Measurements from ENCODE around the gene MAVS. TPM values are rescaled to one million over a fixed set of nuclear protein-coding genes. Genes with fewer than 3 reads are reported as not detected.

The MAVS gene
- total RNA-seq, 1 experiment from 2014 or later = 23.4 TPM

- Mint-ChIP-seq H3K36me3 (peaks cover 19% of the 10 kb centered on the region), H3K4me3 (no peak overlapping the region), H3K27ac (no peak overlapping the region), H3K4me1 (no peaks in the 10 kb centered on the region), H3K9me3 (no peaks in the 10 kb centered on the region), H3K27me3 (ENCODE audit: low read depth) (no peaks in the 10 kb centered on the region)
- TF ChIP-seq, protein P1, sequence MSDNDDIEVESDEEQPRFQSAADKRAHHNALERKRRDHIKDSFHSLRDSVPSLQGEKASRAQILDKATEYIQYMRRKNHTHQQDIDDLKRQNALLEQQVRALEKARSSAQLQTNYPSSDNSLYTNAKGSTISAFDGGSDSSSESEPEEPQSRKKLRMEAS (CRISPR knock-in tag; IDR thresholded peaks at IDR 0.05) = no peak
- TF ChIP-seq ZNF396 (CRISPR knock-in tag; IDR thresholded peaks at IDR 0.05; ENCODE audit: borderline replicate concordance) (no peak), CREB1 (CRISPR knock-in tag; IDR thresholded peaks at IDR 0.05) (no peak), PREB (CRISPR knock-in tag; IDR thresholded peaks at IDR 0.05; ENCODE audit: borderline replicate concordance) (no peak), ATF3 (CRISPR knock-in tag; conservative IDR thresholded peaks at IDR 0.05) (no peak), SMAD3 (CRISPR knock-in tag; IDR thresholded peaks at IDR 0.05; ENCODE audit: borderline replicate concordance) (no peak), PRDM15 (CRISPR knock-in tag; IDR thresholded peaks at IDR 0.05) (no peak), FOXP1 (CRISPR knock-in tag; IDR thresholded peaks at IDR 0.05; ENCODE audit: borderline replicate concordance) (no peak), AFF4 (CRISPR knock-in tag; IDR thresholded peaks at IDR 0.05; ENCODE audit: borderline replicate concordance) (no peak), TEAD4 (CRISPR knock-in tag; IDR thresholded peaks at IDR 0.05) (no peak), MYBL2 (CRISPR knock-in tag; IDR thresholded peaks at IDR 0.05) (no peak), NFATC4 (CRISPR knock-in tag; IDR thresholded peaks at IDR 0.05) (no peak)
- TF ChIP-seq, protein P2, sequence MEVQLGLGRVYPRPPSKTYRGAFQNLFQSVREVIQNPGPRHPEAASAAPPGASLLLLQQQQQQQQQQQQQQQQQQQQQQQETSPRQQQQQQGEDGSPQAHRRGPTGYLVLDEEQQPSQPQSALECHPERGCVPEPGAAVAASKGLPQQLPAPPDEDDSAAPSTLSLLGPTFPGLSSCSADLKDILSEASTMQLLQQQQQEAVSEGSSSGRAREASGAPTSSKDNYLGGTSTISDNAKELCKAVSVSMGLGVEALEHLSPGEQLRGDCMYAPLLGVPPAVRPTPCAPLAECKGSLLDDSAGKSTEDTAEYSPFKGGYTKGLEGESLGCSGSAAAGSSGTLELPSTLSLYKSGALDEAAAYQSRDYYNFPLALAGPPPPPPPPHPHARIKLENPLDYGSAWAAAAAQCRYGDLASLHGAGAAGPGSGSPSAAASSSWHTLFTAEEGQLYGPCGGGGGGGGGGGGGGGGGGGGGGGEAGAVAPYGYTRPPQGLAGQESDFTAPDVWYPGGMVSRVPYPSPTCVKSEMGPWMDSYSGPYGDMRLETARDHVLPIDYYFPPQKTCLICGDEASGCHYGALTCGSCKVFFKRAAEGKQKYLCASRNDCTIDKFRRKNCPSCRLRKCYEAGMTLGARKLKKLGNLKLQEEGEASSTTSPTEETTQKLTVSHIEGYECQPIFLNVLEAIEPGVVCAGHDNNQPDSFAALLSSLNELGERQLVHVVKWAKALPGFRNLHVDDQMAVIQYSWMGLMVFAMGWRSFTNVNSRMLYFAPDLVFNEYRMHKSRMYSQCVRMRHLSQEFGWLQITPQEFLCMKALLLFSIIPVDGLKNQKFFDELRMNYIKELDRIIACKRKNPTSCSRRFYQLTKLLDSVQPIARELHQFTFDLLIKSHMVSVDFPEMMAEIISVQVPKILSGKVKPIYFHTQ (CRISPR knock-in tag; IDR thresholded peaks at IDR 0.05) = no peak
- TF ChIP-seq, protein P3, sequence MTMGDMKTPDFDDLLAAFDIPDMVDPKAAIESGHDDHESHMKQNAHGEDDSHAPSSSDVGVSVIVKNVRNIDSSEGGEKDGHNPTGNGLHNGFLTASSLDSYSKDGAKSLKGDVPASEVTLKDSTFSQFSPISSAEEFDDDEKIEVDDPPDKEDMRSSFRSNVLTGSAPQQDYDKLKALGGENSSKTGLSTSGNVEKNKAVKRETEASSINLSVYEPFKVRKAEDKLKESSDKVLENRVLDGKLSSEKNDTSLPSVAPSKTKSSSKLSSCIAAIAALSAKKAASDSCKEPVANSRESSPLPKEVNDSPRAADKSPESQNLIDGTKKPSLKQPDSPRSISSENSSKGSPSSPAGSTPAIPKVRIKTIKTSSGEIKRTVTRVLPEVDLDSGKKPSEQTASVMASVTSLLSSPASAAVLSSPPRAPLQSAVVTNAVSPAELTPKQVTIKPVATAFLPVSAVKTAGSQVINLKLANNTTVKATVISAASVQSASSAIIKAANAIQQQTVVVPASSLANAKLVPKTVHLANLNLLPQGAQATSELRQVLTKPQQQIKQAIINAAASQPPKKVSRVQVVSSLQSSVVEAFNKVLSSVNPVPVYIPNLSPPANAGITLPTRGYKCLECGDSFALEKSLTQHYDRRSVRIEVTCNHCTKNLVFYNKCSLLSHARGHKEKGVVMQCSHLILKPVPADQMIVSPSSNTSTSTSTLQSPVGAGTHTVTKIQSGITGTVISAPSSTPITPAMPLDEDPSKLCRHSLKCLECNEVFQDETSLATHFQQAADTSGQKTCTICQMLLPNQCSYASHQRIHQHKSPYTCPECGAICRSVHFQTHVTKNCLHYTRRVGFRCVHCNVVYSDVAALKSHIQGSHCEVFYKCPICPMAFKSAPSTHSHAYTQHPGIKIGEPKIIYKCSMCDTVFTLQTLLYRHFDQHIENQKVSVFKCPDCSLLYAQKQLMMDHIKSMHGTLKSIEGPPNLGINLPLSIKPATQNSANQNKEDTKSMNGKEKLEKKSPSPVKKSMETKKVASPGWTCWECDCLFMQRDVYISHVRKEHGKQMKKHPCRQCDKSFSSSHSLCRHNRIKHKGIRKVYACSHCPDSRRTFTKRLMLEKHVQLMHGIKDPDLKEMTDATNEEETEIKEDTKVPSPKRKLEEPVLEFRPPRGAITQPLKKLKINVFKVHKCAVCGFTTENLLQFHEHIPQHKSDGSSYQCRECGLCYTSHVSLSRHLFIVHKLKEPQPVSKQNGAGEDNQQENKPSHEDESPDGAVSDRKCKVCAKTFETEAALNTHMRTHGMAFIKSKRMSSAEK (CRISPR knock-in tag; IDR thresholded peaks at IDR 0.05; ENCODE audit: borderline replicate concordance) = no peak
- TF ChIP-seq, protein P4, sequence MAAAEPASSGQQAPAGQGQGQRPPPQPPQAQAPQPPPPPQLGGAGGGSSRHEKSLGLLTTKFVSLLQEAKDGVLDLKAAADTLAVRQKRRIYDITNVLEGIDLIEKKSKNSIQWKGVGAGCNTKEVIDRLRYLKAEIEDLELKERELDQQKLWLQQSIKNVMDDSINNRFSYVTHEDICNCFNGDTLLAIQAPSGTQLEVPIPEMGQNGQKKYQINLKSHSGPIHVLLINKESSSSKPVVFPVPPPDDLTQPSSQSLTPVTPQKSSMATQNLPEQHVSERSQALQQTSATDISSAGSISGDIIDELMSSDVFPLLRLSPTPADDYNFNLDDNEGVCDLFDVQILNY (CRISPR knock-in tag; IDR thresholded peaks at IDR 0.05) = no peak
- CTCF ChIA-PET = interaction anchor here (0.6 to 3.8 kb wide), 5 partner anchors 10 to 217 kb away, joined by 3 to 26 read pairs (median 3); no protein-coding TSS in a partner anchor
- POLR2A ChIA-PET = interaction anchor here (2.4 kb wide), 1 partner anchor 67 kb away, joined by 7 read pairs; no protein-coding TSS in a partner anchor
- DNase-seq (ENCODE audit: low spot score) = no peak
- ATAC-seq = no peak
Measured at GRCh38 chr20:3867802-3868201, 21.2 kb downstream of the MAVS start.
